MCF 10A (cell line): Measurements from ENCODE around the gene GPR141. TPM values are rescaled to one million over a fixed set of nuclear protein-coding genes. Genes with fewer than 3 reads are reported as not detected.

Source experiments
- BruUV-seq: library from RNA; stranded (reverse); fragments of 400-500 nt; replicated peaks from 2 replicates; lab custom pipeline; 2021; lab: Mats Ljungman, UMichigan
- CTCF ChIA-PET: fragments of 300-600 bp; sonication (Branson Sonifier 250); formaldehyde crosslinking; extraction: SDS; loops from one replicate; lab custom pipeline; 2021; ENCODE audit warnings: antibody characterized with exemption, inconsistent platforms; lab: Yijun Ruan, JAX
- POLR2A ChIA-PET: fragments of 300-600, 350-650 bp; sonication (Branson Sonifier 250); formaldehyde crosslinking; extraction: SDS; loops from one replicate; lab custom pipeline; 2020; ENCODE audit warnings: antibody characterized with exemption, inconsistent platforms; lab: Yijun Ruan, JAX
- DNase-seq: peaks from one replicate; pipeline ENCODE4 v3.0.0-alpha.2; 2018; ENCODE audit not compliant: unreplicated experiment
- H3K27ac Mint-ChIP-seq: one replicate; pipeline ENCODE4 v1.8.0; 2022; ENCODE audit warnings: mild to moderate bottlenecking, low read depth, mixed read lengths; ENCODE audit not compliant: unreplicated experiment
- H3K27me3 Mint-ChIP-seq: one replicate; pipeline ENCODE4 v1.8.0; 2022; ENCODE audit warnings: mixed read lengths; ENCODE audit not compliant: insufficient read depth, unreplicated experiment
- H3K36me3 Mint-ChIP-seq: one replicate; pipeline ENCODE4 v1.8.0; 2022; ENCODE audit warnings: mild to moderate bottlenecking, moderate library complexity, mixed read lengths; ENCODE audit not compliant: insufficient read depth, unreplicated experiment
- H3K4me1 Mint-ChIP-seq: one replicate; pipeline ENCODE4 v1.8.0; 2022; ENCODE audit warnings: mixed read lengths; ENCODE audit not compliant: insufficient read depth, unreplicated experiment
- H3K4me3 Mint-ChIP-seq: one replicate; pipeline ENCODE4 v1.8.0; 2022; ENCODE audit warnings: mild to moderate bottlenecking, moderate library complexity, mixed read lengths; ENCODE audit not compliant: unreplicated experiment
- H3K9me3 Mint-ChIP-seq: one replicate; pipeline ENCODE4 v1.8.0; 2022; ENCODE audit warnings: mixed read lengths; ENCODE audit not compliant: unreplicated experiment
- CTCF ChIP-seq: fragments of 200-600 bp; IDR thresholded peaks from one replicate; pipeline ENCODE4 v1.8.0; 2022; ENCODE audit warnings: antibody characterized with exemption, mild to moderate bottlenecking; ENCODE audit not compliant: unreplicated experiment
- intact Hi-C: fragments of 100-400 bp; cut with micrococcal nuclease; formaldehyde crosslinking; loops from 2 replicates; pipeline ENCODE4 v1.14.1; 2022
- total RNA-seq: library from RNA; stranded (reverse); gene quantifications from 2 replicates; pipeline ENCODE4 v1.2.3, GENCODE V29; 2022

GPR141 gene
- total RNA-seq, 1 experiment from 2014 or later, result 2.8 TPM

GRCh38 chr7:37732253-37732652, 48.7 kb downstream of the GPR141 start:
- CTCF ChIA-PET, result interaction anchor here (0.5 to 7.4 kb wide), 26 partner anchors 9 to 532 kb away, joined by 3 to 97 read pairs (median 4); no protein-coding TSS in a partner anchor
- Mint-ChIP-seq H3K4me3 (peak overlapping the region; percentile 46), H3K27me3 (no peaks in the 10 kb centered on the region), H3K4me1 (peaks cover 42% of the 10 kb centered on the region), H3K9me3 (peaks cover 6% of the 10 kb centered on the region), H3K27ac (peak overlapping the region; percentile 82), H3K36me3 (peaks cover 12% of the 10 kb centered on the region)
- intact Hi-C loops, result loop anchor here (10.0 kb wide), 3 partner anchors 103 to 497 kb away; no protein-coding TSS in a partner anchor
- POLR2A ChIA-PET, result interaction anchor here (1.0 to 5.3 kb wide), 21 partner anchors 16 to 497 kb away, joined by 3 to 90 read pairs (median 6); no protein-coding TSS in a partner anchor
- TF ChIP-seq CTCF, result peak; percentile 61
- BruUV-seq, result no TSS peak
- DNase-seq, result peak; percentile 97

GRCh38 chr7:37732888-37733287, 49.3 kb downstream of the GPR141 start:
- H3K27ac Mint-ChIP-seq, result peak overlapping the region; percentile 82
- peaks cover 6% of the 10 kb centered on the region for H3K9me3 Mint-ChIP-seq
- H3K4me3 Mint-ChIP-seq, result peak overlapping the region; percentile 46
- peaks cover 43% of the 10 kb centered on the region for H3K4me1 Mint-ChIP-seq
- TF ChIP-seq CTCF, result no peak
- no TSS peak for BruUV-seq
- ChIA-PET CTCF (interaction anchor here (0.5 to 7.4 kb wide), 32 partner anchors 9 to 533 kb away, joined by 3 to 97 read pairs (median 4); no protein-coding TSS in a partner anchor), POLR2A (interaction anchor here (0.9 to 5.3 kb wide), 27 partner anchors 9 to 498 kb away, joined by 3 to 90 read pairs (median 5); no protein-coding TSS in a partner anchor)
- no peaks in the 10 kb centered on the region for H3K27me3 Mint-ChIP-seq
- DNase-seq, result peak; percentile 86
- peaks cover 10% of the 10 kb centered on the region for H3K36me3 Mint-ChIP-seq
- intact Hi-C loops, result loop anchor here (10.0 kb wide), 3 partner anchors 102 to 498 kb away; no protein-coding TSS in a partner anchor

GRCh38 chr7:37735196-37735595, 51.6 kb downstream of the GPR141 start:
- POLR2A ChIA-PET, result interaction anchor here (1.2 kb wide), 1 partner anchor 41 kb away, joined by 3 read pairs; no protein-coding TSS in a partner anchor
- BruUV-seq, result no TSS peak
- CTCF ChIA-PET, result interaction anchor here (0.7 to 7.4 kb wide), 5 partner anchors 41 to 469 kb away, joined by 3 to 97 read pairs (median 5); no protein-coding TSS in a partner anchor
- Mint-ChIP-seq H3K4me3 (no peak overlapping the region), H3K9me3 (peaks cover 6% of the 10 kb centered on the region), H3K27me3 (no peaks in the 10 kb centered on the region), H3K27ac (no peak overlapping the region), H3K36me3 (peaks cover 6% of the 10 kb centered on the region), H3K4me1 (peaks cover 32% of the 10 kb centered on the region)
- intact Hi-C loops, result loop anchor here (10.0 kb wide), 3 partner anchors 100 to 500 kb away; no protein-coding TSS in a partner anchor
- DNase-seq, result no peak
- no peak for TF ChIP-seq CTCF

GRCh38 chr7:37738321-37738720, 54.8 kb downstream of the GPR141 start:
- no peaks in the 10 kb centered on the region for H3K27me3 Mint-ChIP-seq
- no peak for TF ChIP-seq CTCF
- H3K9me3 Mint-ChIP-seq, result peaks cover 6% of the 10 kb centered on the region
- H3K4me3 Mint-ChIP-seq, result no peak overlapping the region
- peak; percentile 49 for DNase-seq
- ChIA-PET CTCF (no interaction called here), POLR2A (no interaction called here)
- no TSS peak for BruUV-seq
- H3K27ac Mint-ChIP-seq, result no peak overlapping the region
- H3K36me3 Mint-ChIP-seq, result no peaks in the 10 kb centered on the region
- intact Hi-C loops, result loop anchor here (10.0 kb wide), 3 partner anchors 96 to 504 kb away; no protein-coding TSS in a partner anchor
- peaks cover 15% of the 10 kb centered on the region for H3K4me1 Mint-ChIP-seq
